Measurements from ENCODE around the gene CERK. TPM values are rescaled to one million over a fixed set of nuclear protein-coding genes. Genes with fewer than 3 reads are reported as not detected.

Gene CERK
- total RNA-seq, 1 experiment from 2014 or later = 45.6 TPM

DNA sequence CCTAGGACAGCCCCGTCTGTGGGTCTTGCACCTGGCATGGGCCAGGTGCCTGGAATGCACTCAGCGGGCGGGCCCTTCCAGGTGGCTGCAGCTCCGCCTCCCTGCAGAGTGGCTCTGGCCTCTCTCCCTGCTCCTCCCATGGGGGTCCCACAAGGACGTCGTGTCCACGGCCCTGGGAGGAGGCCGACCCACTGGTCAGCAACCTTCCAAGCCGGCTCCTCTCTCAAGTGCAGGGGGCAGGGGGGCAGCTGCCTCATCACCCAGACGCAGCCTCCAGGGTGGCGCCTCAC lies 41.9 kb downstream of the CERK start:
- Mint-ChIP-seq H3K27me3 (ENCODE audit: low read depth) (no peaks in the 10 kb centered on the region), H3K36me3 (peaks cover 39% of the 10 kb centered on the region), H3K4me3 (no peak overlapping the region), H3K9me3 (no peaks in the 10 kb centered on the region), H3K27ac (no peak overlapping the region), H3K4me1 (no peaks in the 10 kb centered on the region)
- ChIA-PET CTCF (interaction anchor here (1.1 kb wide), 1 partner anchor 133 kb away, joined by 4 read pairs; no protein-coding TSS in a partner anchor), POLR2A (no interaction called here)
- no peak for ATAC-seq
- TF ChIP-seq OVOL2 (CRISPR knock-in tag; IDR thresholded peaks at IDR 0.05; ENCODE audit: borderline replicate concordance) (no peak), CREM (CRISPR knock-in tag; IDR thresholded peaks at IDR 0.05) (no peak)
- TF ChIP-seq, protein P1, sequence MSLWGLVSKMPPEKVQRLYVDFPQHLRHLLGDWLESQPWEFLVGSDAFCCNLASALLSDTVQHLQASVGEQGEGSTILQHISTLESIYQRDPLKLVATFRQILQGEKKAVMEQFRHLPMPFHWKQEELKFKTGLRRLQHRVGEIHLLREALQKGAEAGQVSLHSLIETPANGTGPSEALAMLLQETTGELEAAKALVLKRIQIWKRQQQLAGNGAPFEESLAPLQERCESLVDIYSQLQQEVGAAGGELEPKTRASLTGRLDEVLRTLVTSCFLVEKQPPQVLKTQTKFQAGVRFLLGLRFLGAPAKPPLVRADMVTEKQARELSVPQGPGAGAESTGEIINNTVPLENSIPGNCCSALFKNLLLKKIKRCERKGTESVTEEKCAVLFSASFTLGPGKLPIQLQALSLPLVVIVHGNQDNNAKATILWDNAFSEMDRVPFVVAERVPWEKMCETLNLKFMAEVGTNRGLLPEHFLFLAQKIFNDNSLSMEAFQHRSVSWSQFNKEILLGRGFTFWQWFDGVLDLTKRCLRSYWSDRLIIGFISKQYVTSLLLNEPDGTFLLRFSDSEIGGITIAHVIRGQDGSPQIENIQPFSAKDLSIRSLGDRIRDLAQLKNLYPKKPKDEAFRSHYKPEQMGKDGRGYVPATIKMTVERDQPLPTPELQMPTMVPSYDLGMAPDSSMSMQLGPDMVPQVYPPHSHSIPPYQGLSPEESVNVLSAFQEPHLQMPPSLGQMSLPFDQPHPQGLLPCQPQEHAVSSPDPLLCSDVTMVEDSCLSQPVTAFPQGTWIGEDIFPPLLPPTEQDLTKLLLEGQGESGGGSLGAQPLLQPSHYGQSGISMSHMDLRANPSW (CRISPR knock-in tag; conservative IDR thresholded peaks at IDR 0.05; ENCODE audit: low read depth) = no peak
- TF ChIP-seq, protein P2, sequence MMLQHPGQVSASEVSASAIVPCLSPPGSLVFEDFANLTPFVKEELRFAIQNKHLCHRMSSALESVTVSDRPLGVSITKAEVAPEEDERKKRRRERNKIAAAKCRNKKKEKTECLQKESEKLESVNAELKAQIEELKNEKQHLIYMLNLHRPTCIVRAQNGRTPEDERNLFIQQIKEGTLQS (CRISPR knock-in tag; conservative IDR thresholded peaks at IDR 0.05) = no peak
- TF ChIP-seq, protein P3, sequence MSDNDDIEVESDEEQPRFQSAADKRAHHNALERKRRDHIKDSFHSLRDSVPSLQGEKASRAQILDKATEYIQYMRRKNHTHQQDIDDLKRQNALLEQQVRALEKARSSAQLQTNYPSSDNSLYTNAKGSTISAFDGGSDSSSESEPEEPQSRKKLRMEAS (CRISPR knock-in tag; IDR thresholded peaks at IDR 0.05) = no peak
- TF ChIP-seq, protein P4, sequence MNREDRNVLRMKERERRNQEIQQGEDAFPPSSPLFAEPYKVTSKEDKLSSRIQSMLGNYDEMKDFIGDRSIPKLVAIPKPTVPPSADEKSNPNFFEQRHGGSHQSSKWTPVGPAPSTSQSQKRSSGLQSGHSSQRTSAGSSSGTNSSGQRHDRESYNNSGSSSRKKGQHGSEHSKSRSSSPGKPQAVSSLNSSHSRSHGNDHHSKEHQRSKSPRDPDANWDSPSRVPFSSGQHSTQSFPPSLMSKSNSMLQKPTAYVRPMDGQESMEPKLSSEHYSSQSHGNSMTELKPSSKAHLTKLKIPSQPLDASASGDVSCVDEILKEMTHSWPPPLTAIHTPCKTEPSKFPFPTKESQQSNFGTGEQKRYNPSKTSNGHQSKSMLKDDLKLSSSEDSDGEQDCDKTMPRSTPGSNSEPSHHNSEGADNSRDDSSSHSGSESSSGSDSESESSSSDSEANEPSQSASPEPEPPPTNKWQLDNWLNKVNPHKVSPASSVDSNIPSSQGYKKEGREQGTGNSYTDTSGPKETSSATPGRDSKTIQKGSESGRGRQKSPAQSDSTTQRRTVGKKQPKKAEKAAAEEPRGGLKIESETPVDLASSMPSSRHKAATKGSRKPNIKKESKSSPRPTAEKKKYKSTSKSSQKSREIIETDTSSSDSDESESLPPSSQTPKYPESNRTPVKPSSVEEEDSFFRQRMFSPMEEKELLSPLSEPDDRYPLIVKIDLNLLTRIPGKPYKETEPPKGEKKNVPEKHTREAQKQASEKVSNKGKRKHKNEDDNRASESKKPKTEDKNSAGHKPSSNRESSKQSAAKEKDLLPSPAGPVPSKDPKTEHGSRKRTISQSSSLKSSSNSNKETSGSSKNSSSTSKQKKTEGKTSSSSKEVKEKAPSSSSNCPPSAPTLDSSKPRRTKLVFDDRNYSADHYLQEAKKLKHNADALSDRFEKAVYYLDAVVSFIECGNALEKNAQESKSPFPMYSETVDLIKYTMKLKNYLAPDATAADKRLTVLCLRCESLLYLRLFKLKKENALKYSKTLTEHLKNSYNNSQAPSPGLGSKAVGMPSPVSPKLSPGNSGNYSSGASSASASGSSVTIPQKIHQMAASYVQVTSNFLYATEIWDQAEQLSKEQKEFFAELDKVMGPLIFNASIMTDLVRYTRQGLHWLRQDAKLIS (CRISPR knock-in tag; IDR thresholded peaks at IDR 0.05; ENCODE audit: borderline replicate concordance) = no peak
- TF ChIP-seq, protein P5, sequence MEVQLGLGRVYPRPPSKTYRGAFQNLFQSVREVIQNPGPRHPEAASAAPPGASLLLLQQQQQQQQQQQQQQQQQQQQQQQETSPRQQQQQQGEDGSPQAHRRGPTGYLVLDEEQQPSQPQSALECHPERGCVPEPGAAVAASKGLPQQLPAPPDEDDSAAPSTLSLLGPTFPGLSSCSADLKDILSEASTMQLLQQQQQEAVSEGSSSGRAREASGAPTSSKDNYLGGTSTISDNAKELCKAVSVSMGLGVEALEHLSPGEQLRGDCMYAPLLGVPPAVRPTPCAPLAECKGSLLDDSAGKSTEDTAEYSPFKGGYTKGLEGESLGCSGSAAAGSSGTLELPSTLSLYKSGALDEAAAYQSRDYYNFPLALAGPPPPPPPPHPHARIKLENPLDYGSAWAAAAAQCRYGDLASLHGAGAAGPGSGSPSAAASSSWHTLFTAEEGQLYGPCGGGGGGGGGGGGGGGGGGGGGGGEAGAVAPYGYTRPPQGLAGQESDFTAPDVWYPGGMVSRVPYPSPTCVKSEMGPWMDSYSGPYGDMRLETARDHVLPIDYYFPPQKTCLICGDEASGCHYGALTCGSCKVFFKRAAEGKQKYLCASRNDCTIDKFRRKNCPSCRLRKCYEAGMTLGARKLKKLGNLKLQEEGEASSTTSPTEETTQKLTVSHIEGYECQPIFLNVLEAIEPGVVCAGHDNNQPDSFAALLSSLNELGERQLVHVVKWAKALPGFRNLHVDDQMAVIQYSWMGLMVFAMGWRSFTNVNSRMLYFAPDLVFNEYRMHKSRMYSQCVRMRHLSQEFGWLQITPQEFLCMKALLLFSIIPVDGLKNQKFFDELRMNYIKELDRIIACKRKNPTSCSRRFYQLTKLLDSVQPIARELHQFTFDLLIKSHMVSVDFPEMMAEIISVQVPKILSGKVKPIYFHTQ (CRISPR knock-in tag; IDR thresholded peaks at IDR 0.05) = no peak
- DNase-seq (ENCODE audit: low spot score) = no peak

DNA sequence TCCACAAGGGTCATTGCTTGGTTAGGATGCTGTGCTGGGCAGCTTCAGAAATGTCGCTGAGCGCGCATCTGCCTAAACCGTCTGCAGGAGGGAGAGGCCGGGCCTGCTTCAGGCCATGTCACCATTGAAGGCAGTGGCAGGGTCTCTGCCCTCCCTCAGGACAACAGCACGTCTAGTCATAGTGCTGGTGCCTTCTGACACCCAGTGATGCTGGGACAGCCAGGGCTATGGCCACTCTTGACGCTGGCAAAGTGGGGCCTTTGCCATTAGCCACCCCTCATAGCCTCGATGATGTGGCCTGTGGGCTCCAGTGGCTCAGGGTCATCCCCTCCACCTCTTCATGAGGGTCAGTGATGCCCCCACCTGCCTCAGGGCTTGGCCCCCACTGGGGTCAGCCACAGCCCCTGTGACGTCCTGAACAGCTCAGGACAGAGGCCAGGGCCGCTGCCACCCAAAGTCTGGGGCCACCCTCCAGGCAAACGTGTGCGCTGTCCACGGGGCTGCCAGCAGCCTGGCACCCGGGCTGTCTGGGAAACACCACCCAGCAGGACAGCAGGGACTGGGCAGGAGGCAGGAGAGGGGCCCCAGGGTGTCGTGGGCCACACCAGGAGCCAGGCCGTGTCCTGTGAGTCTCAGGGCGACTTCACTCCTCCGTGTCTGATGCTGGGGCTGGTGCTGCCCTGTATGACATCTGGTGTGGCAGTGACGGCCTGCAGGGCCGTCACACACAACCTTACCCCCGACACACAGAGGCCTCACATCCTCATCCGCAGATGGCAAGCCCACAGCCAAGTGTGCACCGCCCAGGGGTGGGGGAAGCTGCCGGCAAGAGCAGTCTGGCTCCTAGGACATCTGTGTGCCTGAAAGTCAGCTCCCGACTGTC lies 42.5 kb downstream of the CERK start:
- H3K27ac Mint-ChIP-seq = 0 out of 2 replicates have a peak overlapping the region, but pooled peaks have one; percentile 41
- no peak for TF ChIP-seq ZNF317 (CRISPR knock-in tag; IDR thresholded peaks at IDR 0.05; ENCODE audit: borderline replicate concordance, low read depth)
- no peak for TF ChIP-seq JUN (CRISPR knock-in tag; IDR thresholded peaks at IDR 0.05)
- no peak for TF ChIP-seq NFE2L1 (CRISPR knock-in tag; IDR thresholded peaks at IDR 0.05)
- POLR2A ChIA-PET = no interaction called here
- no peaks in the 10 kb centered on the region for H3K9me3 Mint-ChIP-seq
- H3K4me3 Mint-ChIP-seq = no peak overlapping the region
- CTCF ChIA-PET = interaction anchor here (1.1 kb wide), 1 partner anchor 132 kb away, joined by 4 read pairs; no protein-coding TSS in a partner anchor
- DNase-seq (ENCODE audit: low spot score) (no peak), ATAC-seq (no peak)
- H3K36me3 Mint-ChIP-seq = peaks cover 40% of the 10 kb centered on the region
- no peaks in the 10 kb centered on the region for H3K27me3 Mint-ChIP-seq (ENCODE audit: low read depth)
- H3K4me1 Mint-ChIP-seq = no peaks in the 10 kb centered on the region

Measured in WTC11 (cell line).